ENCODE measurements around the gene PTGES3.

DNA sequence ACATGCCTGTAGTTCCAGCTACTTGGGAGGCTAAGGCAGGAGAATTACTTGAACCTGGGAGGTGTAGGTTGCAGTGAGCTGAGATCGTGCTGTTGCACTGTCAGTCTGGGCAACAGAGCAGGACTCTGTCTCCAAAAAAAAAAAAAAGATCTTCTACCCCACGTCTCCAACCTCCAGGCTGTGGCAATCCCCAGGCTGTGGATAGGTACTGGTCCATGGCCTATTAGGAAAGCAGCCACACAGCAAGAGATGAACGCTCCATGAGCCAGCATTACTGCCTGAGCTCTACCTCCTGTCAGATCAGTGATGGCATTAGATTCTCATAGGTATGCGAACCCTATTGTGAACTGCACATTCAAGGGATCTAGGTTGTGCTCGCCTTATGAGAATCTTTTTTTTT, 6.1 kb upstream of the PTGES3 start:
- TF ChIP-seq GATA3 (IDR thresholded peaks at IDR 0.05; ENCODE audit: low read depth, low read length) (no peak), GATA2 (IDR thresholded peaks at IDR 0.05; ENCODE audit: low read depth, low read length) (no peak)

Measured in SH-SY5Y (cell line).